HepG2 (cell line): Measurements from ENCODE around the gene NEK5. TPM values are rescaled to one million over a fixed set of nuclear protein-coding genes. Genes with fewer than 3 reads are reported as not detected.

Source experiments
- CSRNP1 ChIP-seq: sonication (generic); formaldehyde crosslinking; IDR thresholded peaks from 2 replicates; pipeline ENCODE4 v1.8.1; 2023; ENCODE audit warnings: mild to moderate bottlenecking, missing genetic modification reagents
- ISX ChIP-seq: sonication (generic); formaldehyde crosslinking; conservative IDR thresholded peaks from 2 replicates; pipeline ENCODE4 v1.5.0; 2020; ENCODE audit warnings: missing genetic modification reagents
- MAX ChIP-seq: IDR thresholded peaks from 2 replicates; pipeline ENCODE4 v1.6.1; 2012; ENCODE audit warnings: inconsistent platforms
- MIXL1 ChIP-seq: IDR thresholded peaks from 2 replicates; pipeline ENCODE4 v1.6.1; 2016
- MXI1 ChIP-seq: IDR thresholded peaks from 3 replicates; pipeline ENCODE4 v1.6.1; 2012; ENCODE audit warnings: low read depth, low read length, inconsistent platforms, borderline replicate concordance
- NFYB ChIP-seq: sonication (generic); formaldehyde crosslinking; IDR thresholded peaks from 2 replicates; pipeline ENCODE4 v1.4.0; 2020; ENCODE audit warnings: missing genetic modification reagents
- ONECUT2 ChIP-seq: sonication (generic); formaldehyde crosslinking; IDR thresholded peaks from 2 replicates; pipeline ENCODE4 v1.4.0; 2020; ENCODE audit warnings: missing genetic modification reagents
- PITX1 ChIP-seq: sonication (generic); formaldehyde crosslinking; IDR thresholded peaks from 2 replicates; pipeline ENCODE4 v1.5.1; 2020; ENCODE audit warnings: mild to moderate bottlenecking, missing genetic modification reagents
- RFX5 ChIP-seq: IDR thresholded peaks from 2 replicates; pipeline ENCODE4 v1.6.1; 2011; ENCODE audit warnings: low read depth, low read length, improper control_type of control experiment
- SUZ12 ChIP-seq: fragments of 150-350 bp; IDR thresholded peaks from 2 replicates; pipeline ENCODE4 v1.6.1; 2014; ENCODE audit warnings: low read depth, low read length
- USF2 ChIP-seq, 2 experiments: sonication (generic) in 1 of 2; formaldehyde crosslinking in 1 of 2; IDR thresholded peaks; 2 replicates each; pipeline versions ENCODE4 v1.5.1 to v1.6.1; 2011 to 2020; ENCODE audit warnings: borderline replicate concordance in 1 of 2, low read depth in 1 of 2, low read length in 1 of 2, mild to moderate bottlenecking in 1 of 2, missing genetic modification reagents in 1 of 2, moderate library complexity in 1 of 2
- ZEB1 ChIP-seq: IDR thresholded peaks from 2 replicates; pipeline ENCODE4 v1.6.1; 2012; ENCODE audit warnings: mild to moderate bottlenecking, low read depth, inconsistent platforms; ENCODE audit not compliant: insufficient replicate concordance
- ZNF407 ChIP-seq: sonication (generic); formaldehyde crosslinking; IDR thresholded peaks from one replicate; pipeline ENCODE4 v1.5.1; 2020; ENCODE audit warnings: mild to moderate bottlenecking, missing genetic modification reagents; ENCODE audit errors: not compliant biosample characterization
- ZNF501 ChIP-seq: sonication (generic); formaldehyde crosslinking; IDR thresholded peaks from 2 replicates; pipeline ENCODE4 v1.5.1; 2020; ENCODE audit warnings: mild to moderate bottlenecking, moderate library complexity, missing genetic modification reagents
- ZNF644 ChIP-seq: IDR thresholded peaks from 2 replicates; pipeline ENCODE4 v1.6.1; 2016; ENCODE audit warnings: low read depth
- ZSCAN21 ChIP-seq: sonication (generic); formaldehyde crosslinking; IDR thresholded peaks from 2 replicates; pipeline ENCODE4 v1.8.0; 2022; ENCODE audit warnings: mild to moderate bottlenecking, missing genetic modification reagents, moderate library complexity, borderline replicate concordance
- polyA plus RNA-seq, 8 experiments: library from polyadenylated mRNA; depleted of rRNA in 3 of 8; stranded (reverse) in 7 of 8; unstranded in 1 of 8; fragments of >200 nt; fragmentation: Illumina TruSeq in 4 of 8; extraction: Trizol in 4 of 8; gene quantifications; 2 replicates each; pipeline versions ENCODE4 v1.2.1 to v1.2.3, GENCODE V29; 2011 to 2016; ENCODE audit warnings: low read depth in 4 of 8, missing spikeins in 1 of 8, mixed read lengths in 1 of 8; ENCODE audit not compliant: insufficient read depth in 1 of 8
- total RNA-seq, 5 experiments: library from RNA; depleted of rRNA; stranded (reverse); fragments of >200 nt; fragmentation: Illumina TruSeq; extraction: Trizol; gene quantifications; 2 replicates each; pipeline ENCODE4 v1.2.3, GENCODE V29; 2016; ENCODE audit warnings: low read depth in 1 of 5

The NEK5 gene
- total and polyA plus RNA-seq, 2 of the 13 experiments (the other 11 are each of a cell fraction or from before 2014, with no cell fraction given): 0.12 to 0.22 TPM

GRCh38 chr13:51997641-51998330 is 131.1 kb downstream of the NEK5 start (continued):
- TF ChIP-seq ZNF407 (CRISPR knock-in tag) (no peak), PITX1 (CRISPR knock-in tag) (peak; percentile 98), ZSCAN21 (CRISPR knock-in tag) (peak; percentile 63; the same call in 1 of the 2 replicates), ONECUT2 (CRISPR knock-in tag) (peak; percentile 32; the same call in 1 of the 2 replicates), MIXL1 (CRISPR knock-in tag) (peak; percentile 53; the same call in 1 of the 2 replicates), MAX (peak; percentile 81), ZNF644 (CRISPR knock-in tag) (peak; percentile 68; the same call in 1 of the 2 replicates), ZNF501 (CRISPR knock-in tag) (no peak), MXI1 (peak; percentile 18; the same call in 1 of the 3 replicates), ISX (CRISPR knock-in tag) (no peak), USF2 (IDR thresholded peaks at IDR 0.05; ENCODE audit: low read depth, low read length) (no peak), USF2 (CRISPR knock-in tag; IDR thresholded peaks at IDR 0.05; ENCODE audit: borderline replicate concordance) (no peak), CSRNP1 (CRISPR knock-in tag) (0 out of 2 replicates have a peak, but pooled peaks have one; percentile 39), ZEB1 (peak; percentile 76), SUZ12 (no peak), RFX5 (no peak), NFYB (CRISPR knock-in tag) (no peak)
